ENCODE measurements around the gene SPATA1.
A peak's percentile ranks its signal among the peaks of the same experiment; 100 is the strongest.

The SPATA1 gene

GRCh38 chr1:84573967-84574842, 68.0 kb downstream of the SPATA1 start, which contains the start of gene CTBS:
Gene CTBS (minus strand): TSS chr1:84574440. CDS start chr1:84574415, 25 bp downstream.
- H3K4me3 ChIP-seq (ENCODE audit: low read depth, low read length) = peak within 1 kb of the TSS; percentile 90
- no peak for TF ChIP-seq CTCF (IDR thresholded peaks at IDR 0.05; ENCODE audit: borderline replicate concordance, insufficient read depth, low read depth, low read length)

- TF ChIP-seq CTCF (IDR thresholded peaks at IDR 0.05; ENCODE audit: borderline replicate concordance, insufficient read depth, low read depth, low read length) = no peak
- H3K4me3 ChIP-seq (ENCODE audit: low read depth, low read length) = peak overlapping the region; percentile 52
Measured at GRCh38 chr1:84574936-84575335, 68.8 kb downstream of the SPATA1 start.

GRCh38 chr1:84581648-84582047, 75.5 kb downstream of the SPATA1 start:
- H3K4me3 ChIP-seq (ENCODE audit: low read depth, low read length) = no peak overlapping the region
- TF ChIP-seq CTCF (IDR thresholded peaks at IDR 0.05; ENCODE audit: borderline replicate concordance, insufficient read depth, low read depth, low read length) = no peak

GRCh38 chr1:84582802-84583587, 76.8 kb downstream of the SPATA1 start:
- H3K4me3 ChIP-seq (ENCODE audit: low read depth, low read length) = no peak overlapping the region
- TF ChIP-seq CTCF (IDR thresholded peaks at IDR 0.05; ENCODE audit: borderline replicate concordance, insufficient read depth, low read depth, low read length) = no peak

GRCh38 chr1:84583648-84584047, 77.5 kb downstream of the SPATA1 start:
- TF ChIP-seq CTCF (IDR thresholded peaks at IDR 0.05; ENCODE audit: borderline replicate concordance, insufficient read depth, low read depth, low read length) = no peak
- no peak overlapping the region for H3K4me3 ChIP-seq (ENCODE audit: low read depth, low read length)

- H3K4me3 ChIP-seq (ENCODE audit: low read depth, low read length) = no peak overlapping the region
Measured at GRCh38 chr1:84584126-84584525, 77.9 kb downstream of the SPATA1 start.

More at GRCh38 chr1:84584126-84584525, 77.9 kb downstream of the SPATA1 start:
- no peak for TF ChIP-seq CTCF (IDR thresholded peaks at IDR 0.05; ENCODE audit: borderline replicate concordance, insufficient read depth, low read depth, low read length)

All from GM12875 (cell line).